ENCODE data around the gene CLVS2.

CLVS2 gene, protein sequence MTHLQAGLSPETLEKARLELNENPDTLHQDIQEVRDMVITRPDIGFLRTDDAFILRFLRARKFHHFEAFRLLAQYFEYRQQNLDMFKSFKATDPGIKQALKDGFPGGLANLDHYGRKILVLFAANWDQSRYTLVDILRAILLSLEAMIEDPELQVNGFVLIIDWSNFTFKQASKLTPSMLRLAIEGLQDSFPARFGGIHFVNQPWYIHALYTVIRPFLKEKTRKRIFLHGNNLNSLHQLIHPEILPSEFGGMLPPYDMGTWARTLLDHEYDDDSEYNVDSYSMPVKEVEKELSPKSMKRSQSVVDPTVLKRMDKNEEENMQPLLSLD

DNA sequence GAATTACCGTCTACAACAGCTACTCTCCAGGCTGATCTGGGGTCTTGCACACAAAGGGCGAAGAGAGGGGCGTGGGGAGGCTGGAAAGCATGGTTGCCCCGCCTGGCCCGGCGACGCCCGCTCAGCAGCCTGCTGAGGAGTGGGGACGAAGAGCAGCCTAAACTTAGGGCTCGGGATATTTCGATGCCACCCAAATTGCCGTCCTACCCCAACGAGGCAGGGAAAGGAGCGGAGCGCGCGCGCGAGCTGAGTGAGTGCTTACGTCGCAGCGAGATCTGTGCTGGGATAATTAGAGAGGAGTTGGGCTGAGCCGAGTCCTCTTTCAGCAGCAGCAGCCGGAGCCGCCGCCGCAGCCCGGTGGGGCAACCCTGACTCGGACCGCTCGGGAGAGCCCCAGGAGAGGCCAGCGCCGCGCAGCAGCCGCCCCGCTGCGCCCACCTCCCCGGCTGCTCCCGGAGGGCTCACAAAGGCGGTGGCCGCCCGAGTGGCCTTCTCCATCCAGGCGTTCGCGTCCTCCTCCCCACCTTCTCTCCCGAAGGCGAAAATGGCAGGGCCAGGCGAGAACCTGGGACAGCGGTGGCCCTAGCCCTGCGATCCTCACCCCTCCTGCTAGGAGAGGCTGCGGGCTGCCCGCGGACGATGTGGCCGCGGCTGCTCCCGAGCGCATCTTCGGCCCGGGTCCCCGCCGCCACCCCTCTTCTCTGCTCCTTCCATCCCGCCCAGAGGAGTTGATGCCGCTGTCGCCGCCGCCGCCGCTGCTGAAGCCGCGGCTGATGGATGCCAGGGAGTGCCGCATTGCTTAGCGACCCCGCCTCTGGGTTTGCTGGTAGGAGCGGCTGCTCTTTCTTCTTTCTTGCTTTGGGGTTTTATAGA is at the start of gene CLVS2:
TSS of gene CLVS2 (plus strand) at position 315 of the 873 bp plus-strand sequence. CDS start 1,543 bp downstream, outside the sequence.
- in situ Hi-C loops (cut with MboI; ENCODE audit: low sequenced_read_pairs): no loop called here

- in situ Hi-C loops (cut with MboI; ENCODE audit: low sequenced_read_pairs): no loop called here
These were observed 48.7 kb upstream of the CLVS2 start for GRCh38 chr6:122947355-122947754.

- in situ Hi-C loops (cut with MboI; ENCODE audit: low sequenced_read_pairs): no loop called here
These were observed 42.3 kb upstream of the CLVS2 start for GRCh38 chr6:122953766-122954165.

DNA sequence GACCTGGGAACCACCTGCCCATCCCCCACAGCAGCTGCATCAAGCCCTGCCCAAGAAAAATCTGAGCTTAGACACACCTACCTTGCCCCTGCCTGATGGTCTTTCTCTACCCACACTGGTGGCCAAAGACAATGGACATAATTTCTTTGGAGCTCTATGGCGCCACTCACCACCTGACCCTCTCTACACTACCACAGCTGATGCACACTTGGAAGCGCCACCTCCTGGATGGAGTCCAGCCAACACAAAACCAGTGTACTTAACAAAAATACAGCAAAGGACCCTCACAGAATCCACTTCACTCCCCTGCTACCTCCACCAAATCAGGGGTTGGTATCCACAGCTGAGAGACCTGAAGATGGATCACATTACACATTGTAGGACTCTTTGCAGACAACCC is 39.7 kb upstream of the CLVS2 start:
- in situ Hi-C loops (cut with MboI; ENCODE audit: low sequenced_read_pairs): no loop called here

DNA sequence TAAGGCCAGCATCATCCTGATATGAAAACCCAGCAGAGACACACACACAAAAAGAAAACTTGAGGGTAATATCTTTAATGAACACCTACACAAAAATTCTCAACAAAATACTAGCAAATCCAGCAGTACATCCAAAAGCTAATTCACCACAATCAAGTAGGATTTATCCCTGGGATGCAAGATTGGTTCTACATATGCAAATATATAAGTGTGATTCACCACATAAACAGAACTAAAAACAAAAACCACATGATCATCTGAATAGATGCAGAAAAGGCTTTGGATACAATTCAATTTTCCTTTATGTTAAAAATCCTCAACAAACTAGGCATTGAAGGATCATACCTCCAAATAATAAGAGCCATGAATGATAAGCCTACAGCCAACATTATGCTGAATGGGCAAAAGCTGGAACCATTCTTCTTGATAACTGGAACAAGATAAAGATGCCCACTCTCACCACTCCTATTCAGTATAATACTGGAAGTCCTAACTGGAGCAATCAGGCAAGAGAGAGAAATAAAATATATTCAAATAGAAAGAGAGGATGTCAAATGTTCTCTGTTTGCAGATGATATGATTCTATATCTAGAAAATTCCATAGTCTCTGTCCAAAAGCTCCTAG is 33.9 kb upstream of the CLVS2 start:
- in situ Hi-C loops (cut with MboI; ENCODE audit: low sequenced_read_pairs): no loop called here

GRCh38 chr6:122969999-122970533 is 26.0 kb upstream of the CLVS2 start:
- in situ Hi-C loops (cut with MboI; ENCODE audit: low sequenced_read_pairs): no loop called here

- in situ Hi-C loops (cut with MboI; ENCODE audit: low sequenced_read_pairs): no loop called here
These were observed 18.9 kb upstream of the CLVS2 start for GRCh38 chr6:122977180-122977579.

DNA sequence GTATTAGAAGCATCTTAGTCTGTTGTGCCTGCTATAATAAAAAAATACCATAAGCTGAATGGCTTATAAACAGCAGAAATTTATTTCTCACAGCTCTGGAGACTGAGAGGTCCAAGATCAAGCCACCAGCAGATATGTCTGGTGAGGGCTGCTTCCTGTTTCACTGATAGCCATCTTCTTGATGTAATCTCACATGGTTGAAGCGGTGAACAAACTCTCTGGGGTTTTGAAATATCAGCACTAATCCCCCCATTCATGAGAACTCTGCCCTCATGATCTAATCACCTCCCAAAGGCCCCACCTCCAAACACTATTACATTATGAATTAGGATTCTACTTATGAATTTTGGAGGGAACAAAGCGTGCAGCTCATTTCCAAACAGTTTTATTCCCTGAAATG is 11.6 kb upstream of the CLVS2 start:
- in situ Hi-C loops (cut with MboI; ENCODE audit: low sequenced_read_pairs): no loop called here

GRCh38 chr6:122994256-122994655 is 1.8 kb upstream of the CLVS2 start:
- in situ Hi-C loops (cut with MboI; ENCODE audit: low sequenced_read_pairs): no loop called here

GRCh38 chr6:122996794-122997505 is 915 bp downstream of the CLVS2 start:
- in situ Hi-C loops (cut with MboI; ENCODE audit: low sequenced_read_pairs): no loop called here

DNA sequence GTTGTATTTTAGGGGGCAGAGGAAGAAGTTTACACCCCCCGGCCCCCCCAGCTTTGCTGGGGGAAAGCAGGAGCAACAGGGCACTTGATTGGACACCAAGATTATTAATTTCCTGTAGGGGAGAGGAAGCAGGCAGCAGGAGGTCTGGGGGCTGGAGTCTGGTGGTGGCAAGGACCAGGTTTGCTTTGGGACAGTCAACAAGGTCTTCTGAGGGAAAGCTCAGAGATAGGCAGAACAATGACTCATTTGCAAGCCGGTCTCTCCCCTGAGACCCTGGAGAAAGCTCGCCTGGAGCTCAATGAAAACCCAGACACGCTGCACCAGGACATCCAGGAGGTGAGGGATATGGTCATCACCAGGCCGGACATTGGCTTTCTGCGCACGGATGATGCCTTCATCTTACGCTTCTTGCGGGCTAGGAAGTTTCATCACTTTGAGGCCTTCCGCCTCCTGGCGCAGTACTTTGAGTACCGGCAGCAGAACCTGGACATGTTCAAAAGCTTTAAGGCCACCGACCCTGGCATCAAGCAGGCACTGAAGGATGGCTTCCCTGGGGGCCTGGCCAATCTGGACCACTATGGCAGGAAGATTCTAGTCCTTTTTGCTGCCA is 1.6 kb downstream of the CLVS2 start:
- in situ Hi-C loops (cut with MboI; ENCODE audit: low sequenced_read_pairs): no loop called here

DNA sequence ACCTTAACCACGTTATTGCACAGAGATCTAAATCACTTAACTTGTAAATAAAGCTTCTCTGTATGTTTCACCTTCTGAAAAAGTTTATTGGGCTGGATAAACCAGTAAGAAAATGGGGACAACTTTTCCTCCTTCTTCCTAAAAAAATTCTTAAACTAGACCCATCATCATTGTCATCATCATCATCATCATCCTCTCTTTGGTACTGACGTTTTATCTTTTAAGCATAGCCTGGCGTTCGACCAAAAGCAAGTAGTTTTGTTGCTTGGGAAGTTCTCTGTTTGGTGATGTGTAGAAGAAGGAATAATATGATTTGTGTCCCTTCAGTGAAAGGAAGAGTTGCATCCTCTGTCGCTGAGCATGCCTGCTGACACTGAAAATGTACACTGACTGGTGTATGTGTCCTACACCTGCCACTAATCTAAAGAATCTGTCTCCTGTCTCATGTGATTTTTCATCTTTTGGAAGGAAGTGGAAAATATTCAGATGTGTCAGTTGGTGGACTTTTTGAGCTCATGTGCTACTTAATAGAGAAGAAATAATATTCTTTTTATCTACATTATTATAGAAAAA is 2.5 kb downstream of the CLVS2 start:
- in situ Hi-C loops (cut with MboI; ENCODE audit: low sequenced_read_pairs): no loop called here

- in situ Hi-C loops (cut with MboI; ENCODE audit: low sequenced_read_pairs): no loop called here
These were observed 4.3 kb downstream of the CLVS2 start for GRCh38 chr6:123000244-123000770.

DNA sequence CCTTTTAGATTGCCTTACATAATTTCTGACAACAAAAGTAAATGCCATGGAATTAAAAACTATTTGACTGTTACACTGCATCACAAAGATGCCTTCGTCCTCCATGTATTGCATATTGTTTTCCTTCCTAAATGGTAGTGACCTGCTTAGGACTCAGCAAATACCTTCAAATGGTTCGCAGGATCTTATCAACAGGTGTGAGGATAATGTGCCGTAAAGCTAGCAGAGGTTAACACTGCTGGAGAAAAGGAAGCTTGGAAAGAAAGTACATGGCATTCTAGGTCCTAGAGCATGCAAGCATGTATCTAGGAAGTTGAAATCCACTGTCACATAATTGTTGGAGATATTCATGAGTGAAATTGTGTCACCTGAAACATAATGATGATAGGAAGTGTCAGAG is 5.5 kb downstream of the CLVS2 start:
- in situ Hi-C loops (cut with MboI; ENCODE audit: low sequenced_read_pairs): no loop called here

- in situ Hi-C loops (cut with MboI; ENCODE audit: low sequenced_read_pairs): no loop called here
These were observed 11.8 kb downstream of the CLVS2 start for GRCh38 chr6:123007885-123008284.

DNA sequence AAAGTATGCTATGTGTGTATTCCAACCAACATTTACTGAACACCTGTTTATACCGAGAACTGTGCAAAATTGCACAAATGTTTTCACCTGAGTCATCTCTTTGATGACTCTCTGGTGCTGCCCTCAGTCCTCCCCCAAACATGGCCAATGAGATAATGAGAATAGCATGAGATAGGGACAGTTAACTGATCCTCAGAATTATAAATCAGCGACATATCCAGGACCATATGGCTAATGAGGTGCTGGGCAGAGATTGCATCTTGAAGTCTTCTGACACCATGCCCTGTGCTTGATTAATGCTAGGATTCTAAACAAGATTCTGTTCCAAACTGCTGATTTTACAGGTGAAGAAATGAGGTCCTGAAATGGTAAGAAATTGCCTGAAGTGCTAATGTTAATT is 13.0 kb downstream of the CLVS2 start:
- in situ Hi-C loops (cut with MboI; ENCODE audit: low sequenced_read_pairs): no loop called here

- in situ Hi-C loops (cut with MboI; ENCODE audit: low sequenced_read_pairs): no loop called here
These were observed 18.8 kb downstream of the CLVS2 start for GRCh38 chr6:123014835-123015234.

- in situ Hi-C loops (cut with MboI; ENCODE audit: low sequenced_read_pairs): no loop called here
These were observed 20.5 kb downstream of the CLVS2 start for GRCh38 chr6:123016431-123017103.

- in situ Hi-C loops (cut with MboI; ENCODE audit: low sequenced_read_pairs): no loop called here
These were observed 21.2 kb downstream of the CLVS2 start for GRCh38 chr6:123017104-123017682.
